Liver (tissue), 9 donors: ENCODE results near the gene ATG4B. TPM values are rescaled to one million over a fixed set of nuclear protein-coding genes. Genes with fewer than 3 reads are reported as not detected.

Experiments
- DNase-seq: peaks from one replicate; pipeline ENCODE4 v3.0.0-alpha.2; 2017; ENCODE audit warnings: low spot score
- H3K27ac ChIP-seq, 2 donors: one replicate each; pipeline ENCODE4 v1.7.0; 2013; ENCODE audit warnings: inconsistent platforms in 2 of 2, low read length in 2 of 2, control low read depth in 1 of 2, low read depth in 1 of 2, mild to moderate bottlenecking in 1 of 2
- H3K27me3 ChIP-seq, 4 donors: one replicate each; pipeline versions ENCODE4 v1.6.1 to v1.7.0; 2013; ENCODE audit warnings: low read length in 3 of 4, inconsistent platforms in 1 of 4, mild to moderate bottlenecking in 1 of 4, moderate library complexity in 1 of 4; ENCODE audit not compliant: control insufficient read depth in 4 of 4, insufficient read depth in 4 of 4
- H3K36me3 ChIP-seq, 4 donors: one replicate each; pipeline versions ENCODE4 v1.6.1 to v1.7.0; 2013; ENCODE audit warnings: low read length in 3 of 4, mild to moderate bottlenecking in 3 of 4, low read depth in 1 of 4, moderate library complexity in 1 of 4; ENCODE audit not compliant: control insufficient read depth in 4 of 4, insufficient read depth in 3 of 4
- H3K4me1 ChIP-seq, 4 donors: one replicate each; pipeline versions ENCODE4 v1.6.1 to v1.7.0; 2013; ENCODE audit warnings: low read length in 3 of 4, mild to moderate bottlenecking in 3 of 4, moderate library complexity in 1 of 4; ENCODE audit not compliant: control insufficient read depth in 4 of 4, insufficient read depth in 4 of 4
- H3K4me3 ChIP-seq, 3 donors: one replicate each; pipeline versions ENCODE4 v1.6.1 to v1.7.0; 2013; ENCODE audit warnings: low read length in 3 of 3, control low read depth in 1 of 3, low read depth in 1 of 3, mild to moderate bottlenecking in 1 of 3
- H3K9ac ChIP-seq, 2 donors: one replicate each; pipeline ENCODE4 v1.7.0; 2013; ENCODE audit warnings: low read length in 2 of 2, mild to moderate bottlenecking in 2 of 2, moderate library complexity in 2 of 2, control low read depth in 1 of 2, low read depth in 1 of 2
- H3K9me3 ChIP-seq, 4 donors: one replicate each; pipeline versions ENCODE4 v1.6.1 to v1.7.0; 2013; ENCODE audit warnings: low read length in 3 of 4; ENCODE audit not compliant: control insufficient read depth in 4 of 4
- CTCF ChIP-seq: fragments of 150-350 bp; IDR thresholded peaks from 2 replicates; pipeline ENCODE4 v1.5.1; 2017; ENCODE audit warnings: improper control_type of control experiment, low read depth, low read length; ENCODE audit not compliant: missing input control
- FOXA1 ChIP-seq: IDR thresholded peaks from 2 replicates; pipeline ENCODE4 v1.6.1; 2016; ENCODE audit warnings: antibody characterized with exemption
- GABPA ChIP-seq, 2 donors: IDR thresholded peaks in 1 of 2; conservative IDR thresholded peaks in 1 of 2; 2 replicates each; pipeline ENCODE4 v1.6.1; 2016; ENCODE audit warnings: antibody characterized with exemption in 2 of 2, mild to moderate bottlenecking in 1 of 2, moderate library complexity in 1 of 2
- HNF4G ChIP-seq: IDR thresholded peaks from 2 replicates; pipeline ENCODE4 v1.6.1; 2016; ENCODE audit warnings: antibody characterized with exemption
- NR2F2 ChIP-seq: IDR thresholded peaks from 2 replicates; pipeline ENCODE4 v1.6.1; 2016; ENCODE audit warnings: antibody characterized with exemption
- RAD21 ChIP-seq, 2 donors: IDR thresholded peaks; 2 replicates each; pipeline ENCODE4 v1.6.1; 2016; ENCODE audit warnings: antibody characterized with exemption in 2 of 2, mild to moderate bottlenecking in 2 of 2
- RXRA ChIP-seq, 2 donors: IDR thresholded peaks; 2 replicates each; pipeline ENCODE4 v1.6.1; 2017 to 2018; ENCODE audit warnings: antibody characterized with exemption in 2 of 2, mild to moderate bottlenecking in 1 of 2
- SP1 ChIP-seq: IDR thresholded peaks from 2 replicates; pipeline ENCODE4 v1.6.1; 2018; ENCODE audit warnings: antibody characterized with exemption, mild to moderate bottlenecking
- TAF1 ChIP-seq: conservative IDR thresholded peaks from 2 replicates; pipeline ENCODE4 v1.6.1; 2016; ENCODE audit warnings: antibody characterized with exemption, mild to moderate bottlenecking
- ZBTB33 ChIP-seq: IDR thresholded peaks from 2 replicates; pipeline ENCODE4 v1.6.1; 2016; ENCODE audit warnings: antibody characterized with exemption
- WGBS: extraction: QIAGEN DNeasy Blood & Tissue Kit; methylation state at CpG from one replicate; pipeline ENCODE4 v1.1.7; 2013; 5-methylcytosine and 5-hydroxymethylcytosine counted together
- polyA plus RNA-seq, 2 donors: library from polyadenylated mRNA; stranded (reverse) in 1 of 2; unstranded in 1 of 2; fragments of 200-250 nt in 1 of 2; fragments of >200 nt in 1 of 2; fragmentation: Nextera tagmentation in 1 of 2; extraction: Ambion mirVana in 1 of 2; gene quantifications; one replicate each; pipeline versions ENCODE4 v1.2.1 to v1.2.3, GENCODE V29; 2013 to 2015
- total RNA-seq, 2 donors: library from RNA; depleted of rRNA; stranded (reverse); fragments of >200 nt; gene quantifications; one replicate each; pipeline ENCODE4 v1.2.3, GENCODE V29; 2014
- donor health status: healthy.
- donor health status: healthy.
- donor health status: healthy.
- donor health status: healthy.
- donor health status: healthy.

Gene ATG4B
- total and polyA plus RNA-seq, 4 donors = 31.0 to 50.3 (median 37.7) TPM

- H3K4me3 ChIP-seq = no peak overlapping the region
- DNase-seq = no peak
- no peak overlapping the region for H3K27ac ChIP-seq
- TF ChIP-seq RAD21 (IDR thresholded peaks at IDR 0.05) (no peak), SP1 (no peak), RXRA (IDR thresholded peaks at IDR 0.05) (no peak)
- peaks cover 6 to 32% (median 27%) of the 10 kb centered on the region in 4 donors for H3K4me1 ChIP-seq
- WGBS = 93% methylated on average over 8 of the region's 8 CpGs
- no peak overlapping the region for H3K9ac ChIP-seq
- peaks cover 0 to 2% (median 0%) of the 10 kb centered on the region in 4 donors for H3K36me3 ChIP-seq
- H3K9me3 ChIP-seq = peaks cover 0 to 2% (median 0%) of the 10 kb centered on the region in 4 donors
- no peaks in the 10 kb centered on the region for H3K27me3 ChIP-seq
These were observed 2.8 kb downstream of the ATG4B start for GRCh38 chr2:241640165-241640795.

GRCh38 chr2:241641631-241642030 lies 4.1 kb downstream of the ATG4B start:
- no peak overlapping the region for H3K27ac ChIP-seq
- no peaks in the 10 kb centered on the region for H3K27me3 ChIP-seq
- peaks cover 3 to 21% (median 19%) of the 10 kb centered on the region in 4 donors for H3K4me1 ChIP-seq
- DNase-seq = no peak
- TF ChIP-seq RAD21 (IDR thresholded peaks at IDR 0.05) = no peak
- no peak overlapping the region for H3K9ac ChIP-seq
- H3K4me3 ChIP-seq = no peak overlapping the region
- peaks cover 0 to 2% (median 0%) of the 10 kb centered on the region in 4 donors for H3K9me3 ChIP-seq
- 39% methylated on average over 2 of the region's 2 CpGs for WGBS
- peaks cover 0 to 4% (median 0%) of the 10 kb centered on the region in 4 donors for H3K36me3 ChIP-seq

- no peaks in the 10 kb centered on the region for H3K27me3 ChIP-seq
- DNase-seq = no peak
- 89% methylated on average over 26 of the region's 26 CpGs for WGBS
- peaks cover 3 to 12% (median 7%) of the 10 kb centered on the region in 4 donors for H3K4me1 ChIP-seq
- H3K9ac ChIP-seq = no peak overlapping the region
- H3K9me3 ChIP-seq = no peaks in the 10 kb centered on the region
- no peak overlapping the region for H3K27ac ChIP-seq
- no peak overlapping the region for H3K4me3 ChIP-seq
- TF ChIP-seq TAF1 (no peak), ZBTB33 (no peak), FOXA1 (no peak), GABPA (IDR thresholded peaks at IDR 0.05 in 1 of 2, conservative IDR thresholded peaks at IDR 0.05 in 1 of 2) (no peak), NR2F2 (no peak), HNF4G (no peak), CTCF (no peak)
- H3K36me3 ChIP-seq = peaks cover 0 to 3% (median 0%) of the 10 kb centered on the region in 4 donors
These were observed 7.8 kb downstream of the ATG4B start for GRCh38 chr2:241645056-241645914.
